ENCODE results near the gene DLG1.
"Not testable (repeated sequence)": the region's sequence is repeated elsewhere in the genome, so short reads cannot be mapped to it uniquely, and the experiment has no call there.

The DLG1 gene

GRCh38 chr3:197103766-197104165 lies 194.6 kb downstream of the DLG1 start:
- DNase-seq (ENCODE audit: low read depth, low spot score): no peak

- no peak for DNase-seq (ENCODE audit: low read depth, low spot score)
Measured at GRCh38 chr3:197093871-197094270, 204.5 kb downstream of the DLG1 start.

GRCh38 chr3:197088370-197088769 lies 210.0 kb downstream of the DLG1 start:
- DNase-seq (ENCODE audit: low read depth, low spot score): no peak

- DNase-seq (ENCODE audit: low read depth, low spot score): no peak
Measured at GRCh38 chr3:197085137-197085536, 213.3 kb downstream of the DLG1 start.

GRCh38 chr3:197083486-197083885 lies 214.9 kb downstream of the DLG1 start:
- no peak for DNase-seq (ENCODE audit: low read depth, low spot score)

- DNase-seq (ENCODE audit: low read depth, low spot score): no peak
Measured at GRCh38 chr3:197082871-197083270, 215.5 kb downstream of the DLG1 start.

GRCh38 chr3:197080344-197080743 lies 218.1 kb downstream of the DLG1 start:
- DNase-seq (ENCODE audit: low read depth, low spot score): no peak

GRCh38 chr3:197076415-197076814 lies 222.0 kb downstream of the DLG1 start:
- no peak for DNase-seq (ENCODE audit: low read depth, low spot score)

- DNase-seq (ENCODE audit: low read depth, low spot score): no peak
Measured at GRCh38 chr3:197068077-197068476, 230.3 kb downstream of the DLG1 start.

- DNase-seq (ENCODE audit: low read depth, low spot score): no peak
Measured at GRCh38 chr3:197064771-197065170, 233.6 kb downstream of the DLG1 start.

GRCh38 chr3:197062446-197062845 lies 236.0 kb downstream of the DLG1 start:
- DNase-seq (ENCODE audit: low read depth, low spot score): no peak

GRCh38 chr3:197051637-197052036 lies 246.8 kb downstream of the DLG1 start:
- DNase-seq (ENCODE audit: low read depth, low spot score): not testable (repeated sequence)

GRCh38 chr3:197050511-197050910 lies 247.9 kb downstream of the DLG1 start:
- no peak for DNase-seq (ENCODE audit: low read depth, low spot score)

- no peak for DNase-seq (ENCODE audit: low read depth, low spot score)
Measured at GRCh38 chr3:197042539-197042938, 255.9 kb downstream of the DLG1 start.

GRCh38 chr3:197041875-197042488 lies 256.4 kb downstream of the DLG1 start:
- DNase-seq (ENCODE audit: low read depth, low spot score): no peak

GRCh38 chr3:197040658-197041057 lies 257.8 kb downstream of the DLG1 start:
- DNase-seq (ENCODE audit: low read depth, low spot score): no peak

- DNase-seq (ENCODE audit: low read depth, low spot score): no peak
Measured at GRCh38 chr3:197038679-197039462, 259.5 kb downstream of the DLG1 start.

GRCh38 chr3:197035577-197035976 lies 262.8 kb downstream of the DLG1 start:
- DNase-seq (ENCODE audit: low read depth, low spot score): no peak

GRCh38 chr3:197034778-197035177 lies 263.6 kb downstream of the DLG1 start:
- not testable (repeated sequence) for DNase-seq (ENCODE audit: low read depth, low spot score)

GRCh38 chr3:197033764-197034163 lies 264.6 kb downstream of the DLG1 start:
- not testable (repeated sequence) for DNase-seq (ENCODE audit: low read depth, low spot score)

- peak; percentile 32 for DNase-seq (ENCODE audit: low read depth, low spot score)
Measured at GRCh38 chr3:197031315-197032285, 266.8 kb downstream of the DLG1 start.
